Activated naive CD8-positive, alpha-beta T cell treated with anti-CD3 and anti-CD28 coated beads, Interleukin-2, amount 50 U/mL, for 16 hours (primary cell): ENCODE data around the gene SLITRK6.
"Not testable (repeated sequence)": the region's sequence is repeated elsewhere in the genome, so short reads cannot be mapped to it uniquely, and the experiment has no call there.

ENCODE experiments used
- DNase-seq: peaks from one replicate; pipeline ENCODE4 v3.0.0-alpha.2; 2020; ENCODE audit warnings: low read depth, low spot score

The SLITRK6 gene, protein sequence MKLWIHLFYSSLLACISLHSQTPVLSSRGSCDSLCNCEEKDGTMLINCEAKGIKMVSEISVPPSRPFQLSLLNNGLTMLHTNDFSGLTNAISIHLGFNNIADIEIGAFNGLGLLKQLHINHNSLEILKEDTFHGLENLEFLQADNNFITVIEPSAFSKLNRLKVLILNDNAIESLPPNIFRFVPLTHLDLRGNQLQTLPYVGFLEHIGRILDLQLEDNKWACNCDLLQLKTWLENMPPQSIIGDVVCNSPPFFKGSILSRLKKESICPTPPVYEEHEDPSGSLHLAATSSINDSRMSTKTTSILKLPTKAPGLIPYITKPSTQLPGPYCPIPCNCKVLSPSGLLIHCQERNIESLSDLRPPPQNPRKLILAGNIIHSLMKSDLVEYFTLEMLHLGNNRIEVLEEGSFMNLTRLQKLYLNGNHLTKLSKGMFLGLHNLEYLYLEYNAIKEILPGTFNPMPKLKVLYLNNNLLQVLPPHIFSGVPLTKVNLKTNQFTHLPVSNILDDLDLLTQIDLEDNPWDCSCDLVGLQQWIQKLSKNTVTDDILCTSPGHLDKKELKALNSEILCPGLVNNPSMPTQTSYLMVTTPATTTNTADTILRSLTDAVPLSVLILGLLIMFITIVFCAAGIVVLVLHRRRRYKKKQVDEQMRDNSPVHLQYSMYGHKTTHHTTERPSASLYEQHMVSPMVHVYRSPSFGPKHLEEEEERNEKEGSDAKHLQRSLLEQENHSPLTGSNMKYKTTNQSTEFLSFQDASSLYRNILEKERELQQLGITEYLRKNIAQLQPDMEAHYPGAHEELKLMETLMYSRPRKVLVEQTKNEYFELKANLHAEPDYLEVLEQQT

DNA sequence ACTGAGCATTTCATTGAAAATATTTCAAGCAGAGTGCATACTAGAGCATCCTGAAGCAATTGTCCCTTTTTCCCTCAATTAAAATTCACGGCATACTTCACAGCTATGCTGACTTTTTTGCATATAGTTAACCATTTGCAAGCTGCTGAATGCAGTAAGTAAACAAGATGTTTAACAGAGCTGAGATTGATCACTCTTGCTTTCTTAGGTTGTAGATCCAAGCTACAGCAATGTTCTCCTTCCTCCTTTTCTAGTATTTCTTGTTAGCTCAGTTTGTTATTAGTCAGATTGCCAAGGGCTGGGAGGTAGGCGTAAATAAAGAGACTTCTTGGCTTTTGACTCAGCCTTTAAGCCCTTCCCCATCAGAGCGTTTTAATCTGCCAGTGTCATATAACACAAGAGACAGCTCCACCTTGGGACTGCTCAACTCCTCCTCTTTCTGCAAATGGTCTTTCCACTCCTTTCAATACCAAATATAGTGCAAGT lies at the start of gene SLITRK6:
Gene SLITRK6 (minus strand): TSS at position 323 of the 486 bp plus-strand sequence. CDS start 2,911 bp downstream, outside the sequence.
- DNase-seq, result no peak

DNA sequence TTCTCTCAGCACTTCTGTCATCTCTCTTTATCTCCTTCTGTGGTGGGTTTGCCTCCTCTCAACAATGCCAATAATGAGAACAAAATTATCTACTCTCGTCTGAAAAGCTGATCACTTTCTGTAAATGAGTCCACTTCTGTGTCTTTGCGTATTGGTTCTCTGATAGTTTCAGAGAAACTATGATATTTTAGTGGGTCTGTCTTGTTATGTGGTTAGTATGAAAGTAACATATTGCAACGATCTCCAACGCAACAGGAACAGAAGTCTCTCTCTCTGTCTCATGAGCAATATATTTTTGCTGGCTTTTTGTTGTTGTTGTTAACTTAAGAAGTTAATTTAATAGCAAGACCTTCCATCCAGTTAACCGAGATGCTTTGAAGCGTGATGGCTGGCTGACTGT lies 47.8 kb upstream of the SLITRK6 start:
- DNase-seq, result no peak

DNA sequence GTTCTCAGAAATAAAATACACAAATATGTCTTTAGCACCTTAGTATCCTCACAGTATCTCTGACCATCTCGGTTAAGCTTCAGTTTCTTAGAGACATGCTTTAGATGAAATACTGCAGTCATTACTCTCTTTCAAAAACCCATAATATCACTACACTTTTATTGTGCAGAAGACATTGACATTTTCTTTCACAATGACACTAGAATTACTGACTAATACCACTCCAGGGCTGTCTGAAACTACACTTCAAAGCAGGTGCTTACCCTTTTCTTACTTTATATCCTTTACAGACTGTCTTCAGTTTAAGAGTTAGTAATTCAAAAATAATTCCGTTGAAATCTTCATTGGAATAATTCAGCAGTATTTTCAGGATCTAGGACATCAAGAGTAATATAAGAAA lies 42.2 kb upstream of the SLITRK6 start:
- DNase-seq, result no peak

DNA sequence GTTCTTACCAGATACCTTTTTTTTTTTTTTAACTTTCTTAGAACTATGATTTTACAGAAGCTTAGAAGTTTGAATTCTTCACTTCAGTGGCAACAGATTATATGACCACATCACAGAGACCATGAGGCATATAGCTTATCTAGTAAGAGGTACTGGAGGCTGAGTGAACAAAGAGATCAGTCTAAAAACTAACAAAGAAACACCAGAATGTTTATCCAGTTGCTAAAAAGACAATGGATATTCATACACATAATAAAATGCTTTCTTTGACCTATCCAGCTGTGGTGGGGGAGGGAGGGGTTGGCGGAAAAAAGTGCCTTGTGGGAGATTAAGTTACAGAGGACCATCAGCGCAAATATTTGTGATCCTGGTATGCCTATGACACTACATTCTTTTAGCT lies 34.7 kb upstream of the SLITRK6 start:
- no peak for DNase-seq

GRCh38 chr13:85828094-85828684 lies 29.0 kb upstream of the SLITRK6 start:
- DNase-seq, result no peak

- no peak for DNase-seq
Observed at GRCh38 chr13:85825454-85825853, 26.2 kb upstream of the SLITRK6 start.

- DNase-seq, result no peak
Observed at GRCh38 chr13:85823832-85824231, 24.6 kb upstream of the SLITRK6 start.

GRCh38 chr13:85819513-85819912 lies 20.3 kb upstream of the SLITRK6 start:
- no peak for DNase-seq

DNA sequence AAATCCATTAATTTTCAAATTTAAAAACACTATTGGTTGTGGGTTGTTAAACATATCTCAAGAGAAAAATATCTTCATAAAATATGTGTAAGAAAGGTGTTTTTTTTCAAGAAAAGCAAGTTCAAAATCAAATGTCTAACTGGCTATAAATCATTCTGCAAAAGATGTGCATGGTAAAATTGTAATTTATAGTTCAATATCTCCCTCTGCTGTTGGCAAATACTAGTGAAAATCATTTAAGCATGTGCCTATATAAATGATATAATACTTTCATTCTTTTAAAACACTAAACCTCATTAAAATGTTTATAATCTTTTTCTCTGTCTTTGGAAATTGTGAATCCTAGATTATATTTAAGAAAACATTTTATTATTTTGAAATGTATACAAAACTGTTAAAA lies 17.2 kb upstream of the SLITRK6 start:
- no peak for DNase-seq

GRCh38 chr13:85812282-85812681 lies 13.1 kb upstream of the SLITRK6 start:
- DNase-seq, result no peak

- DNase-seq, result no peak
Observed at GRCh38 chr13:85808811-85809210, 9.6 kb upstream of the SLITRK6 start.

DNA sequence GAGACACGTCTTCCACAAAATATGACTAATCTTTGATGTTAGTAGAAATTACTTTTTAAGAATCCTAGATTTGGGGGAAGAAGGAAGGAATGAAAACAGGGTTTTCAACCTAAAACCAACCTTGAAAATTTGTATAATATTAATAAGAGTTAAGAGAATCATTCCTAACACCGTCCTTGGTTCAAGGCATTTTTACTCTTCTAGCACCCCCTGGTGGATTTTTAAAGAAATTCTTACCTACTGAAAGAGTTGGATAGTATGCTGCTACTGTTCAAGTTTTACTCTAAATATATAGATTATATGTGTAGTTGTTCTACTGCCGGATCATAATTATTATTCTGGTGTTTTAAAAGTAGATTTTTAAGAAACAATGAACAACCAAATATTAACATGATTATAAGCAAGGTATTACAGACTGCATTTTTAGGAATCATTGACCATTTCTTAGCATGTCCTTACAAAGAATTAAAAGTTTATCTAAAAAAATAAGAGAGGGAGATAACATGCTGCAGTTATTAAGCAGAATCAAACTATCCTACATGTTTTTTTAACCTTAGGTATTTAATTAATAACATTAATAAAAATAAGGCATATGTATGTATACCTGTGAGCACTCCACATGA lies 7.4 kb upstream of the SLITRK6 start:
- DNase-seq, result no peak

GRCh38 chr13:85798556-85798955 lies 663 bp downstream of the SLITRK6 start:
- DNase-seq, result no peak

DNA sequence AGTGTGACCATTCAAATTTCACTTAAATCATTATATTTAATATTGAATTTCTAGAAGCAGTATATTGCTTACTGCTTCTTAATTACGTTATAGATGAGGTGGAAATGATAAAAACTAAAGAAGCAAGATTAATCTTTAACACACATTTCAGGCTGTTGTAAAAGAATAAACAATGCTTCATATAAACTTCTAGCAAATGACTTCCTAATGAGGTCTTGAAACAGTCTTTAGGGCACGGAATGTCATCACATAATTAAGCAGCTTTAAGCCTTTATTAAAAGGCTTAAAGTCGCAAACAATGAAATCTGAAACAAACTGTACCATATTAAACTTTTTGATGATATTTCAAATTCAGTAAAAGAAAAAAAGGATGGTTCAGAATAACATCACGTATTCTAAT lies 1.9 kb downstream of the SLITRK6 start:
- DNase-seq, result no peak

DNA sequence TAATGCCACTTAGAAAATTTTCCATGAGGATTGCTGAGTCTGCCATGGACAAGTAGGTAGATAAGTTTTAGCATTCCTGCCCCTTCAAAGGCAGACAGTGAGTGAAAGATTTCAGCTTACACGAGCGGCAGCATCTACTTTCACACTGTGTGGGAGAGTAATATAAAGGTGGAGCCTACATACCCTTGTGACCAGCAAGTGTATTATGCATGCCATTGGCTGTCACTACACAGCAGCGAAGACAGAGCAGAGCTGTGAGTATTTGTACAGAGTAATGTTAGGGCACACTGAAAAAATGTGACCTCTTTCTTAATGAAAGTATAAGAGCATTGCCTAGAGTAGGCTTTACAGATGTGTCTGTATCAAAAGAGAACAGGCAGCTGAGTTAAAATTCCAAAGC lies 14.0 kb downstream of the SLITRK6 start:
- DNase-seq, result no peak

GRCh38 chr13:85772367-85772766 lies 26.9 kb downstream of the SLITRK6 start:
- no peak for DNase-seq

- DNase-seq, result no peak
Observed at GRCh38 chr13:85771856-85772255, 27.4 kb downstream of the SLITRK6 start.

DNA sequence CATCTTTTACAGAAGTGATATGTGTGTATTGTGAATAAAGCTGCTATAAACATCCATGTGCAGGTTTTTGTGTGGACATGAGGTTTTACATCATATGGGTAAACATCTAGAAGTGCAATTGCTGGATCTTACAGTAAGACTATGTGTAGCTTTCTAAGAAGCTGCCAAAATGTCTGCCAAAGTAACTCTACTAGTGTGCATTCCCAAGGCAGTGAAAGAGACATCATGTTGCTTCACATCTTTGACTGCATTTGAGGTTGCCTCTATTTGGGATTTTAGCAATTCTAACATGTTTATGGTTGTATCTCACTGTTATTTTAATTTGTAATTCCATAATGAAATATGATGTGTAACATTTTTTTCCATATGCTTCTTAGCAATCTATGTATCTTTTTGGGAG lies 30.3 kb downstream of the SLITRK6 start:
- no peak for DNase-seq

DNA sequence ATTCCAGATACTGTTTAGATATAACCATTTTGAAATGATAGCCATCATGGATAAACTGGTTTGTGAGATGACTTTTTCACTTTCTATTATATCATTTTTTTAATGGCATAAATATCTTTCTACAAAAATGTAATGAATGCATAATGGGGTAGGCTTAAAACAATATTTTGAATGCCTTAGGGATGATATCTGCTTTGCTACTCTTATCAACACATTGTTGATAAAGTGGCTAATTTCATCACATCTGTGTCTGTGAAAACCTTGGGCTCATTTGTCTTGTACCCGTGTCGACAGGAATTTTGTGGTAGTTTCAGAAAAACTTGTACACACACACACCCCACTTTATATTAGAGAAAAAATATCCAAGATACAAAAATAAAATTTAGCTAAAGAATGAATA lies 44.1 kb downstream of the SLITRK6 start:
- DNase-seq, result no peak

DNA sequence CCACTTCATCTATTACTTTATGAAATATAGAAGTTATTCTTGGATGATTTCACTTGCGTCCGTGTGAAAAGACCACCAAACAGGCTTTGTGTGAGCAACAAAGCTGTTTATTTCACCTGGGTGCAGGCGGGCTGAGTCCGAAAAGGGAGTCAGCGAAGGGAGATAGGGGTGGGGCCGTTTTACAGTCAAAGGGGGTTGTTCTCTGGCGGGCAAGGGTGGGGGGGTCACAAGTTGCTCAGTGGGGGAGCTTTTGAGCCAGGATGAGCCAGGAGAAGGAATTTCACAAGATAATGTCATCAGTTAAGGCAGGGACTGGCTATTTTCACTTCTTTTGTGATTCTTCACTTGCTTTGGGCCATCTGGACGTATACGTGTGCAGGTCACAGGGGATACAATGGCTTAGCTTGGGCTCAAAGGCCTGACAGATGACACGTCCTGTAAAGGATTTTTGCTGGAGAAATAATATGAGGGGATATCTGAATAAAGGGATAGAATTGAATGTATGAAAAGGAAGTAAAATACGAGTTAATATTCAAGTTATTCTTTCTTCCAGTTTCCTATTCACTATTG lies 55.9 kb downstream of the SLITRK6 start:
- not testable (repeated sequence) for DNase-seq
